Kidney epithelial cell (primary cell): ENCODE data around the gene RPGR. TPM values are rescaled to one million over a fixed set of nuclear protein-coding genes. Genes with fewer than 3 reads are reported as not detected.
A peak's percentile ranks its signal among the peaks of the same experiment; 100 is the strongest.

ENCODE experiments used
- DNase-seq: peaks from one replicate; pipeline ENCODE4 v3.0.0-alpha.2; 2010; ENCODE audit warnings: low read depth
- H3K27me3 ChIP-seq: 2 replicates; pipeline ENCODE4 v1.6.0; 2011; ENCODE audit warnings: low read length; ENCODE audit not compliant: control insufficient read depth, insufficient read depth
- H3K36me3 ChIP-seq: 2 replicates; pipeline ENCODE4 v1.5.1; 2011; ENCODE audit warnings: low read length; ENCODE audit not compliant: control insufficient read depth, insufficient read depth
- H3K4me3 ChIP-seq: 2 replicates; pipeline ENCODE4 v1.5.1; 2011; ENCODE audit warnings: low read depth, mild to moderate bottlenecking, control low read depth, low read length
- CTCF ChIP-seq: IDR thresholded peaks from 2 replicates; pipeline ENCODE4 v1.5.1; 2011; ENCODE audit warnings: mild to moderate bottlenecking, moderate library complexity, low read length, control low read depth, inconsistent platforms; ENCODE audit not compliant: insufficient read depth, poor library complexity, severe bottlenecking
- total RNA-seq: library from RNA; depleted of rRNA; stranded (reverse); fragments of >200 nt; gene quantifications from 2 replicates; pipeline ENCODE4 v1.2.3, GENCODE V29; 2015

Gene RPGR
- total RNA-seq, 1 donor from 2014 or later: 4.6 TPM

GRCh38 chrX:38273453-38273852 lies 53.9 kb downstream of the RPGR start:
- H3K27me3 ChIP-seq: no peaks in the 10 kb centered on the region
- no peak for TF ChIP-seq CTCF
- no peak overlapping the region for H3K4me3 ChIP-seq
- no peak for DNase-seq
- no peaks in the 10 kb centered on the region for H3K36me3 ChIP-seq

DNA sequence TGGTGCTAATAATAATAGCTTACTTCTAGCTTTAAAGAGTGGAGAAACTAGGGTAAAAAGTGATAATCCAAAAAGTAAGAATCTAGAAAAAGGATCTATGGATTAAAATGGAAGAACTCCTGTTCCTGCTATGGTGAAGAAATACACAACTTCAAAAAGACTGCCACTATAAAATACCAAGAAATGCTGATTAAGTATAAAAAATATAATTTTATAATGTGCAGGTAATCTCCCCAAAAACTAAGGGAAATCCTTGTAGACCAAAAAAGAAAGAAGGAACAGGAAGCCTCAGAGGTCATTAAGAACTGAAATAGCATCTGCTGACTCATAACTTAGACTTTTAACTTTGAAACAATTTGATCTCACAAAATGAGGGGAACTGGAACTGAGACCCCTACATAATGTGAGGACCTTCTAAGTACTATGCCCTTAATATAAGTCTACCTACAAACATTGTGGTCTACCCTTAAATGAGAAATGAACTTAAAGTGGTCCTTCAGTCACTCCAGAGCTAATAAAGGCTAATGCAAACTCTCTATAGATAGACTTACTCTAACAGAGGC lies 56.1 kb downstream of the RPGR start:
- Histone ChIP-seq H3K36me3 (no peaks in the 10 kb centered on the region), H3K4me3 (no peak overlapping the region), H3K27me3 (no peaks in the 10 kb centered on the region)
- TF ChIP-seq CTCF: no peak
- DNase-seq: no peak

DNA sequence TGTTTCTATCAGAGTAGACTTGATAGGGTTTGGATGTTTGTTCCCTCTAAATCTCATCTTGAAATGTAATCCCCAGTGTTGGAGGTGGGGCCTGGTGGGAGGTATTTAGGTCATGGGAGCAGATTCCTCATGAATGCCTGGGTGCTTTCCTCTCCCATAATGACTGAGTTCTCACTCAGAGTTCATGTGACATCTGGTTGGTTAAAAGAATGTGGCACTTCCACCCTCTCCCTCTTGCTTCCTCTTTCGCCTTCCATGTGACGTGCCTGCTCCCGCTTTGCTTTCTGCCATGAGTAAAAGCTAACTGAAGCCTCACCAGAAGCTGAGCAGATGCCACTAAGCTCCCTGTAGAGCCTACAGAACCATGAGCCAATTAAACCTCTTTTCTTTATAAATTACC lies 59.3 kb downstream of the RPGR start:
- Histone ChIP-seq H3K27me3 (no peaks in the 10 kb centered on the region), H3K36me3 (no peaks in the 10 kb centered on the region), H3K4me3 (no peak overlapping the region)
- no peak for DNase-seq
- no peak for TF ChIP-seq CTCF

DNA sequence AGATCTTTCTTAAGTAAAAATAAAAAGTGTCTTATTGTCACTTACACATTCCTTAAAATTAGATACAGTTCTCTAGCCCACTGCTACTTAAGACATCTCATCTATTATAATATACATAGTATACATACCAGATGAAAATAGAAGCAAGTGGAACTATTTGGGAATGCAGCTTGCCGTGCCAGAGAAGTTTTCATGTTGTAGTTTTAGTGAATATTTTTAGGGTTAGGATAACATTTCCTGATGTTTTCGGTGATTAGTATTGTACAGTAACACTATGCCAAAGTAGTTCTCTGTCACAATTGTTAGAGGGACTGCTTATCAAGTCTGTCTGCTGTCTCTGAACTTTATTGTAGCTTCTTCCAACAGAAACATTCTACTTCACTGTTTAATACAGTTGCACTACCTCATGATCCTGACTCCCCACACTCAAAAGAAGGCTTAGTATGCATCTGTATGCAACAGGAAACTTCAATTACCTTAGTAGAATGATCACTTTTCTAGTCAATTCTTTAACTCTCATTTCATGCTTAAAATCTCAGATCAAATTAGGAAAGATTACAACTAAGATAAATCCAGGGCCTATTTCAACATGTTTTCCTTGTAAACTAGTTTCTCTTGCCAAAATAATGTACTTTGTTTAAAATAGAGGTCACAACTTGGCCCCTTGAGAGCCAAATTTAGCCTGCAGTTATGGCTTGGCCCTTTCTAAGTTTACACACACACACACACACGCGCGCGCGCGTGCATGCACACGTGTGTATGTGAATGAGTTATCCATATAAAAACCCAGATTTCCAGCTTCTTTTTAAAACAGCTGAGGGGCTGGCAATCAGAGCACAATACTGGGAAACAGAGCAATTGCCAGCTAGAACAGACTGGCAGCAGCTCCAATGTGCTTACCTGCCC lies 64.3 kb downstream of the RPGR start:
- H3K36me3 ChIP-seq: no peaks in the 10 kb centered on the region
- no peak for DNase-seq
- no peak for TF ChIP-seq CTCF
- H3K27me3 ChIP-seq: no peaks in the 10 kb centered on the region
- no peak overlapping the region for H3K4me3 ChIP-seq

- Histone ChIP-seq H3K36me3 (no peaks in the 10 kb centered on the region), H3K27me3 (no peaks in the 10 kb centered on the region), H3K4me3 (no peak overlapping the region)
- peak; percentile 29 for TF ChIP-seq CTCF
- no peak for DNase-seq
Observed at GRCh38 chrX:38260231-38260630, 67.1 kb downstream of the RPGR start.
